ENCODE results near the gene OCEL1.
"Not testable (repeated sequence)": the region's sequence is repeated elsewhere in the genome, so short reads cannot be mapped to it uniquely, and the experiment has no call there.

OCEL1 gene, protein sequence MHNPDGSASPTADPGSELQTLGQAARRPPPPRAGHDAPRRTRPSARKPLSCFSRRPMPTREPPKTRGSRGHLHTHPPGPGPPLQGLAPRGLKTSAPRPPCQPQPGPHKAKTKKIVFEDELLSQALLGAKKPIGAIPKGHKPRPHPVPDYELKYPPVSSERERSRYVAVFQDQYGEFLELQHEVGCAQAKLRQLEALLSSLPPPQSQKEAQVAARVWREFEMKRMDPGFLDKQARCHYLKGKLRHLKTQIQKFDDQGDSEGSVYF

DNA sequence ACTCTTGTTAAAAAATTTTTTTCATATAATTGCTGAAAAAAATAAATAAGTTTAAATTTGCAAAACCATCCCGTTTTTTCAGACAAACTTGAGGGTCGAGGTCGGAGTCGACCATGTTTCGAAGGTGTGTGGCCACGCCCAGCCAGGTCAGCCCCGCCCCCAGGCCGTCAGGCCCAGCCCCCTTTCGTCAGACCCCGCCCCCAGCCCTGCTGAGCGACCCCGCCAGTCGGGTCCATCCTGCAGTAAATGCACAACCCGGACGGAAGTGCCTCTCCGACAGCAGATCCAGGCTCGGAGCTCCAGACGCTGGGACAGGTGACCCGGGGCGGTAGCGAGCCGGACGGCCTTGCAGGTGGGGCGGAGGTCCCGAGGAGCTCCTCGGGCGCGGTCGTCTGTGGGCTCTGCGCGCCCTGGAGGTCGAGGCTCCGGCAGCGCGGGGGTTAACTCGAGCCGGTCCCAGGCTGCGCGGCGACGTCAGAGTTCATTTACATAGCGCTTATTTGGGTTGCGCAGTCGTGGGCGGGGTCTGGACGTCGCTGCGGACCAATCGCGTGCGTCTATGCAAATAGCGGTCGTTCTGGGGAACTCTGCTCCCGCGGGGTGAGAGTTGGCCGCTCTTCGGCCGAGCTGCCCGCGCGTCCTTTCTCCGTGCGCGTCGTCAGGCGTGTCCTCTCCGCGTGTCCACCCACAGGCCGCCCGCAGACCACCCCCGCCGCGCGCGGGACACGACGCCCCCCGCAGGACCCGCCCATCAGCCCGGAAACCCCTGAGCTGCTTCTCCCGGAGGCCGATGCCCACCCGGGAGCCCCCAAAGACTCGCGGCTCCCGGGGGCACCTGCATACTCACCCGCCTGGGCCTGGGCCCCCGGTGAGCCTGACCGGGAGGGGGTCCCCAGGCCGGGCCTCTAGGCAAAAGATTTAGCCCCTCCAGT is at the start of gene OCEL1:
TSS of gene OCEL1 (plus strand) at position 225 of the 932 bp plus-strand sequence. CDS start at position 247, 22 bp downstream.
- DNase-seq (ENCODE audit: low read depth in 3 of 3) = peak; percentile 93 to 97 (median 94)

DNA sequence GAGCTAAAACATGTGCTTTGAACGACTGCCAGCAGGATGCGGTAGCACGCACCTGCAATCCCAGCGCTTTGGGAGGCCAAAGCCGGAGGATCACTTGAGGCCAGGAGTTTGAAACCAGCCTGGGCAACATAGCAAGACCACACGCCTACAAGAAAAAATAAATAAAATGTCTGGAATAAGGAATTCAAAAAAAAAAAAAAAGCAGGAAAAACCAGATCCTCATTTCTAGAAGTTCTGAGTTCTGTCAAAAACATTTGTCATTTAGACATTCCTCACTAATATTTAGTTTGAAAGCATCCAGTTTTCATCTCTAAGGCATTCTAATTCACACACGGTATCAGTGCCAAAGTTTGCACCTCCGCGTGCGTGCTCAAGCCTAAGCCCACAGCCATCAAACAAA is 47.7 kb upstream of the OCEL1 start:
- DNase-seq (ENCODE audit: low read depth in 3 of 3) = no peak

DNA sequence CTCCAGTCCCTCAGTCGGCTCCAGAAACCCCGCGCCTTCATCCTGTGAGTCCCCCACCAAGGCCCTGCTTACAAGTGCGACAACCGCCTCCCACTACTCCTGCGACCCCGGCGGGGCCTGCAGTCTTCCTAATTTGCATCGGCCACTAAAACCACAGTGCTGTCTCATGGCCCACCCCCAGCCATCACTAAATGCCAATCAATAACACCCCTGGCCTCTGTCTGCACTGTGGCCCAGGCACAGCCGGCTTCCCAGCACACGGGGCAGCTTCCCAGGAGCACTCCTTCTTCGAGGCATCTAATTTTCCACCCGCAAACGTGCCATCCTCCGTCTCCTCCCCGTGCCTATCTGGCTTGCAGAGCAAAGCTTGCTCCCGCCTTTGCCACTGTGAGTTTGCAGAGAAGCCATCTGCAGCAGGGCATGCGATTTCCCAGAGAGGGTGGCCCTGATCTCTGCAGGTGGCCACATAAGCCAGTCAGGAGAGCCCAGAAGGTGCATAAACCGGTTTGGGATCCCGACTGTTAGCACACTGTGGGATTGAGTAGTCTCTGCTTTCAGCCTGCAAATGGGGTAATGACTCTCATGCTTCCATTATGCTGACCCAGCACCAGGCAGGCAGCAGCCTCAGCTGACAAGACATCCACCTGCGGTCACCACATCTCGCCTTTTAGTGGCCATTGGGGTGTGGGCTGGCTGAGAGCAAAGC is 44.9 kb upstream of the OCEL1 start:
- no peak for DNase-seq (ENCODE audit: low read depth in 3 of 3)

DNA sequence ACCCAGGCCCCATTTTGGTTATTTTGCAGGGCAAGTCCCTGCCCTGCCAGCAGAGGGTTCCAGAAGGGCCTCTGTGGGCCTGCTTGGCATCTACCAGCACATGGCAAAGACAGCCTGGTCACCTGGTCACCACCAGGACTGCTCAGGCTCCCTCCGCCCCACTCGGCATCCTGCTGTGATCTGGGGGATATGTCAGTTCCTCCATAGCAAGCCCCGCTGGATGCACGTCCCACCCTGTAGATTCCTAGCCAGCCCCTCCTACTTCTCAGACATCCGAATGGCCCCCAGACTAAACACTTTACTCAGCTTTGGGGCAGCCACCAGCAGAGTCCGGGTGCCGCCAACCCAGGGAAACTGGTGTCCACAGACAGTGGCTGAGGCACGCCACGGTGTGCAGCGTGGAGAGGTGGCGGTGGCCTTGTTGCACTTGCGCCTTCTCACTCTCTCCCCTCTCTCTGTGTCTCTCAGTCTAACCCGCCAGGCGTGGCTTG is 42.7 kb upstream of the OCEL1 start:
- peak in 1 of 3 experiments; percentile 11 for DNase-seq (ENCODE audit: low read depth in 3 of 3)

DNA sequence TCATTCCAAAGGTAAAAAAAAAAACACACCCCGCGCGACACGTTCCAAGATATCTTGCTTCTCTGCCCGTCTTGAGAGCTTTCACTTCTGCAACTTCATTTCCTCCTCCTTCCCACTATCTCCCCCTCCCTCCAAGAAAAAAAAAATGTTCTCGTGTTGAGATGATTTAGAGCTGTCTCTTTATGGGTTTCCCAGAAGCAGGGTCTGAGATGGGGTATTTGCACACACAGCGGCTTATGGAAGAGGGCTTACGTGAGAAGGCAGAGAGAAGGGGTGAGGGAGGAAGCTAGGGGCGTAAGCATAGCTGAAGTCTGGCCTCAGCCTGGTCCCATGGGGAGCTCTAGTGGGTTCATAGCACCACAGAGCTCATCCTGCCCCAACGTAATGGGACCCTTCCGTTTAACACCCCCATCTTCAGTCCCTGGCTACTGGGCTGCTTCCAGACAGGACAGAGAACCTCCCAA is 42.1 kb upstream of the OCEL1 start:
- DNase-seq (ENCODE audit: low read depth in 3 of 3) = no peak

DNA sequence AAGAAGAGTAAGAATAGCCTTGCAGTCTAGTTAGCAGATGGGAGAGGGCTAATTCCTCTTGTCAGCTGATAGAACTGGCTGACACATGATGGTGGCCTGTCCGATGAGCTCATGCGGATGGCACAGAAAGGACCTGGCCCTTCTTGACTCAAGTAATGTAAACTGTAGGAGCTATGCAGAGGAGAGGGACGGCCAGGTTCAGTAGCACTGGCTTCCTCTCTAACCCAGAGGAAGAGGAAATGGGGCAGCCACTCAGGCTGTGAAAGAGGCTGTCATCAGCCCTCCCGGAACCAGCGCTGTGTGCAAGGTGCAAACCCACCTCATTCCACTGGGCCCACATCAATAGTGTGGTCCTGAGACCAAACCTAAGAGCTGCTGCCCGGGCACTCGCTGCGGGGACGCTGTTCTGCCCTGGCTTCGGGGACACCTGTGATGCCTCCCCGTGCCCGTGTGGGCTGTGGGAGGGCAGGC is 41.6 kb upstream of the OCEL1 start:
- peak in 1 of 3 experiments; percentile 26 for DNase-seq (ENCODE audit: low read depth in 3 of 3)

DNA sequence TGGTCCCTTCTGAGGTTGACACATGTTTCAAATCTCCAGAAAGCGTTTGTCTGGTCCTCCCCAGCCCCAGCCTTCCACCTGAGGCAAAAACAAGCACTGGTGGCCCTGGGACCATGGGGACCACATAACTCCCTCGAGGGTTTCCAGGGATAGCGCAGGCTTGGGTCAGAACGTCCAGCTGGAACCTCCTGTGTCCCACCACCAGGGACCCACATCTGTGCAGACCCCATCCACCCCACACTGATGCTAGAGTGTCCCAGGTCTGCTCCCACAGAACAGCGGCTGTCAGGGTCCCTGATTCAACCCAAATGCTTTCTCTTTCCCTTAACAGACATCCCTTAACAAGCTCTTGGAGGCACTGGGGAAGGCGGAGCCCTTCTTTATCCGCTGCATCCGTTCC is 40.4 kb upstream of the OCEL1 start:
- no peak for DNase-seq (ENCODE audit: low read depth in 3 of 3)

DNA sequence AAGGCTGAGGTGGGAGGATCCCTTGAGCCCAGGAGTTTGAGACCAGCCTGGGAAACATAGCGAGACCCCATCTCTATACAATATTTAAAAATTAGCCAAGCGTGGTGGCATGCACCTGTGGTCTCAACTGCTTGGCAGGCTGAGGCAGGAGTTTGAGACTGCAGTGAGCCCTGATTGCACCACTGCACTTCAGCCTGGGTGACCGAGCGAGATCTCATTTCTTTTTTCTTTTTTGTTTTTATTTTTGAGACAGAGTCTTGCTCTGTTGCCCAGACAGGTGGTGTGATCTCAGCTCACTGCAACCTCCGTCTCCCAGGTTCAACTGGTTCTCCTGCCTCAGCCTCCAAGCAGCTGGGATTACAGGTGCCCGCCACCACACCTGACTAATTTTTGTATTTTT is 34.3 kb upstream of the OCEL1 start:
- DNase-seq (ENCODE audit: low read depth in 3 of 3) = not testable (repeated sequence)

DNA sequence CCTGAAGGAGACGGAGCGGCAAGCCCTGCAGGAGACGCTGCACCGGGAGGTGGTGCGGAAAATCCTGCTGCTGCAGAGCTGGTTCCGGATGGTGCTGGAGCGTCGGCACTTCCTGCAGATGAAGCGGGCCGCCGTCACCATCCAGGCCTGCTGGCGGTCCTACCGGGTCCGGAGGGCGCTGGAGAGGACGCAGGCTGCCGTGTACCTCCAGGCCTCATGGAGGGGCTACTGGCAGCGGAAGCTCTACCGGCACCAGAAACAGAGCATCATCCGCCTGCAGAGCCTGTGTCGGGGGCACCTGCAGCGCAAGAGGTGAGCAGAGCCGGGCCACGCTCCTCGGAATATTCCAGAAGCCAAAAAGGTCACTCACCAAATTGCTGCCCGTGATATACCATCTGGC is 33.3 kb upstream of the OCEL1 start:
- no peak for DNase-seq (ENCODE audit: low read depth in 3 of 3)

DNA sequence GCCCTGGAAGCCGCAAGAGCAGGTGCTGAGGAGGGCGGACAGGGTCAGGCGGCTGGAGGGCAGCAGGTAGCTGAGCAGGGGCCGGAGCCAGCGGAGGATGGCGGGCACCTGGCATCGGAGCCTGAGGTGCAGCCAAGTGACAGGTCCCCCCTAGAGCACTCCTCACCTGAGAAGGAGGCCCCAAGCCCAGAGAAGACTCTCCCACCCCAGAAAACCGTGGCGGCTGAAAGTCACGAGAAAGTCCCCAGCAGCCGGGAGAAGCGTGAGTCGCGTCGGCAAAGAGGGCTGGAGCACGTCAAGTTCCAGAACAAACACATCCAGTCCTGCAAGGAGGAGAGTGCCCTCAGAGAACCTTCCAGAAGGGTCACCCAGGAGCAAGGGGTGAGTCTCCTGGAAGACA is 31.4 kb upstream of the OCEL1 start:
- DNase-seq (ENCODE audit: low read depth in 3 of 3) = no peak

DNA sequence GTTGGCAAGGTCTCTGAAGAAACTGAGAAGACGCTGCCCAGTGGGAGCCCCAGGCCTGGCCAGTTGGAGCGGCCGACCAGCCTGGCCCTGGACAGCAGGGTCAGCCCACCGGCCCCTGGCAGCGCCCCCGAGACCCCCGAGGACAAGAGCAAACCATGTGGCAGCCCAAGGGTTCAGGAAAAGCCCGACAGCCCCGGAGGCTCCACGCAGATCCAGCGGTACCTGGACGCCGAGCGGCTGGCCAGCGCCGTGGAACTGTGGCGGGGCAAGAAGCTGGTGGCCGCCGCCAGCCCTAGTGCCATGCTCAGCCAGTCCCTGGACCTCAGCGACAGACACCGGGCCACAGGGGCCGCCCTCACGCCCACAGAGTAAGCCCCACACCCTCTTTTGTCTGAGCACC is 30.9 kb upstream of the OCEL1 start:
- DNase-seq (ENCODE audit: low read depth in 3 of 3) = no peak

DNA sequence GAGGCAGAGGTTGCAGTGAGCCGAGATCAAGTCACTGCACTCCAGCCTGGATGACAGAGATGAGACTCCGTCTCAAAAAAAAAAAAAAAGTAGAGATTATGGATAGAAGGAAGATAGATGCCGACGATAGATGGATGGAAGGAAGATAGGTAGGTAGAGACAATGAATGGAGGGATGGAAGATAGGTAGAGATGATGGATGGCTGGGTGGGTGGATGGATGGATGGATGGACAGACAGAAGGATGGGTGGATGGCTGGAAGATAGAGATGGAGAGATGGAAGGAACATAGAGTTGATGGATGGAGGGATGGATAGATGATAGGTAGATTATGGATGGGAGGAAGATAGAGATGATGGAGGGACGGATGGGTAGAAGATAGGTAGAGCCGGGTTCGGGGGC is 29.4 kb upstream of the OCEL1 start:
- no peak for DNase-seq (ENCODE audit: low read depth in 3 of 3)

DNA sequence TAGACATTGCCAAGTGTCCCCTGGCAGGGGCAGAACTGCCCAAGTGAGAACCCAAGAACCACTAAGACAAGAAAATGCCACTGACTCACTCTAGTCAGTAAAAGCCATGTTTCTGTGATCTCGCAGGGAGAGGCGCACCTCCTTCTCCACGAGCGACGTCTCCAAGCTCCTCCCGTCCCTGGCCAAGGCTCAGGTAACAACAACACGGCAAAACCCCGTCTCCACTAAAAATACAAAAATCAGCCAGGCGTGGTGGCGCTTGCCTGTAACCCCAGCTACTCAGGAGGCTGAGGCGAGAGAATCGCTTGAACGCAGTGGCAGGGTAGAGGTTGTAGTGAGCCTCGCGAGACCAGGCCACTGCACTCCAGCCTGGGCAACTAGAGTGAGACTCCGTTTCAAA is 28.4 kb upstream of the OCEL1 start:
- DNase-seq (ENCODE audit: low read depth in 3 of 3) = no peak

DNA sequence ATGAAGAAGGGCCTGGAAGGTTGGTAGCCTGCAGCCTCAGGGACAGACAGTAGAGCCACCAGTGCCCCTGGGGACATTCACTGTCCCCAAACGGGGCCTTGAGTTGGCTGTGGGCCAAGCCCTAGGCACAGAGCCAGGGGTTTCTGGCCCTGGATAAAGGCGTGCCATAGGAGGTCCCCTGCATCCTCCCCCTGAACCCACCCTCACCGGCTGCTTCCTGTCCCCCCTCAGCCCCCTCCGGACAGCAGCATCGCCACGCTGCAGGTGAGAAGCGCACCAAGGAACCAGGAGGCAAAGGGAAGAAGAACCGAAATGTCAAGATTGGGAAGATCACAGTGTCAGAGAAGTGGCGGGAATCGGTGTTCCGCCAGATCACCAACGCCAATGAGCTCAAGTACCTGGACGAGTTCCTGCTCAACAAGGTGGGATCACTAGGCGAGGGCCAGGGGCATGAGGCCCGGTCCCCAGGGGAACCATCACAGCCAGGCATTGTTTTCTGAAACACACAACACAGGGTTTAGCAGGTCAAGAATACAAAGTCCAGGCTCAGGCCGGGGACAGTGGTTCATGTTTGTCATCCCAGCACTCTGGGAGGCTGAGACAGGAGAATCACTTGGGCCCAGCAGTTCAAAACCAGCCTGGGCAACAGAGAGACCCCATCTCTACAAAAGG is 25.5 kb upstream of the OCEL1 start:
- no peak for DNase-seq (ENCODE audit: low read depth in 3 of 3)

DNA sequence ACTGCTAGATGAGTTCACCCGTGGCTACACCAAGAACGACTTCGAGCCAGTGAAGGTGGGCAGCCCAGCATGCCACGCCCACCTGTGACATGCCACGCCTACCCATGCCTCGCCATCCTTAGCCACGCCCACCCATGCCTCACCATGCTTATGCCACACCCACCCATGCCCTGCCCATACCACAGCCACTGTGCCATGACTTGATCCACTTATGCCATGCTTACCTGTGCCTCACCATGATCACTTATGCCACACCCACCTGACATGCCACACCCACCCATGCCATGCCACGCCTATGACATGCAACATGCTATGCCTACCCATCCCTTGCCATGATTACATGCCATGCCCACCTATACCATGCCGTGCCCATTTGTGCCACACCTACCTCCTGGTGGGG is 23.8 kb upstream of the OCEL1 start:
- peak in 1 of 3 experiments; percentile 31 for DNase-seq (ENCODE audit: low read depth in 3 of 3)

DNA sequence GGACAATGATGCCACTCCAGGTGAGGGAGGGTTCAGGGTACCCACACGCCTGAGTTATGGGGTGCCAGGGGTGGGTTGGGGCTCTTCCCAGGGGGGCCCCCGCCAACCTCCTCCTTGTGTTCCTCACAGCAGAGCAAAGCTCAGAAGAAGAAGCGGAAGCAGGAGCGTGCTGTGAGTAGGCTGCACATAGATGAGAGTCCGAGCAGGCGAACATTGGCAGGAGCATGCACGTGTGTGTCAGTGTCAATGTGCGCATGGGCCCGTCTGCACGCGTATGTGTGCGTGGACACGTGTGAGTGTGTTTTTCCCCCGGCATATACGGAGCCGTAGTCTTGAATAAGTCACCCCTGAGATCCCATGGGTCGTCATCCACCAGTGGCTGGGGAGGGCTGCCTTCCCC is 23.3 kb upstream of the OCEL1 start:
- no peak for DNase-seq (ENCODE audit: low read depth in 3 of 3)

DNA sequence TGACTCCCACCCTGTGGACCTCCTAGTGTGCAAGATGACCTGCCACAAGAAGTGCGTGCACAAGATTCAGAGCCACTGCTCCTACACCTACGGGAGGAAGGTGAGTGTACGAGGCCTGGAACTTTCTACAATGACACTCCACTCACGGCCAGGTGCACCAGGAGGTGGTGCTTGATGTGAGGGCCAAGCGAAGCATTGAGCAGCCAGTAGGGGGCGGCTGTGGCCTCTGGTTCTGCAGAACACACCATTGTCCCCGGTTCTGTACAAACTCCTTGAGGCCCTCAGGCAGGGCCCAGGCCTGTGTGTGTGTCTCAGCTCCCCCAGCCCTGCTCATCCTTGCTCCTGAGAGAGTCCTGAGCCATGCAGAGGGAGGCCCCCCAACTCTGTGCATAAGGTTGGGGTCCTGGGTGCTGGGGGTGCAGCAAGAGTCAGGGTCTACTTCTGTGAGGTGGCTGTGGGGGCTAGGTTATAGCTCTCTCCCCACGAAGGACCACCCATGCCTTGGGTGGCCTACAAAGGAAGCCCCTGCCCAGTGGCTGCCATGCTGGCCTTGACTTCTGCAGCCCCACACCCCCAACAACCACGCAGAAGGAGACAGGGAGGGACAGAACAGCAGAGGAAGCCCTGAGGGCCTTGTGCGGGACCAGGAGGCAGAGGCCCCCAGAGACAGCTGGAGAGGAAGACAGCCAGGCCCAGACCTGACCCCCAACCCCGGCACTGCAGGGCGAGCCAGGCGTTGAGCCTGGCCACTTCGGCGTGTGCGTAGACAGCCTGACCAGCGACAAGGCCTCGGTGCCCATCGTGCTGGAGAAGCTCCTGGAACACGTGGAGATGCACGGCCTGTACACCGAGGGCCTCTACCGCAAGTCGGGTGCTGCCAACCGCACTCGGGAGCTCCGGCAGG is 20.5 kb upstream of the OCEL1 start:
- DNase-seq (ENCODE audit: low read depth in 3 of 3) = peak in 2 of 3 experiments; percentile 33 to 63

DNA sequence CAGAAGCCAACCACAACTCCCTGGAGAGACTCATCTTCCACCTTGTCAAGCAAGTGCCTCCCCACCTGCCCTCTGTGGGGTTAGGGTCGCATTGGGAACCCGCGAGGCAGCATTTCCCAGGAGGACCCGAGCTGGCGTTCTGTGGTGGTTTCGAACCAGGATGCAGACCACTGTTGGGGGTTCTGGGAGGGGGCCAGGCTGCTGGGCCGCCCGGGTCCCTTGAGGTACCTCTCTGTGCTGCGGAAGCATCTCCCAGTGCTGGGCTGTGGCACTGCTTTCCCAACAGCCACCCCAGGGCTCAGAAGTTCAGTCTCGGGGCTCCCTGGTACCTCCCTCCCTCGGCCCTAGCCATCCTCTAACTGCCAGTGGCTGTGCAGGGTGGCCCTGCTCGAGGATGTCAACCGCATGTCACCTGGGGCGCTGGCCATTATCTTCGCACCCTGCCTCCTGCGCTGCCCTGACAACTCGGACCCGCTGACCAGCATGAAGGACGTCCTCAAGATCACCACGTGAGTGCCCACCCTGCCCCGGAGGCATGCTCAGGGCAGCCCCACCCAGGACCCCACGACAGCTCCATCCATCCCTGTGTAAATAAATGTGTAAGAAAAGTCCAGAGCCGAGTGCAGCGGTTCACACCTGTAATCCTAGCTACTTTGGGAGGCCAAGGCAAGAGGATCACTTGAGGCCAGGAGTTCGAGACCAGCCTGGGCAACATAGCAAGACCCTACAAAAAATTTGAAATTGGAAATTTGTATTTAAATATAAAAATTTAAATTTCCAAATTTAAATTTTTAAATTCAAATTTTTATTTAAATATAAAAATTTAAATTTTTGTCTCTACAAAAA is 19.1 kb upstream of the OCEL1 start:
- no peak for DNase-seq (ENCODE audit: low read depth in 3 of 3)
